CD1c-positive myeloid dendritic cell (primary cell): ENCODE measurements around the gene LRRC47.
"Not testable (repeated sequence)": the region's sequence is repeated elsewhere in the genome, so short reads cannot be mapped to it uniquely, and the experiment has no call there.

ENCODE experiments used
- DNase-seq: peaks from one replicate; pipeline ENCODE4 v3.0.0-alpha.2; 2016; ENCODE audit errors: extremely low spot score

Gene LRRC47

DNA sequence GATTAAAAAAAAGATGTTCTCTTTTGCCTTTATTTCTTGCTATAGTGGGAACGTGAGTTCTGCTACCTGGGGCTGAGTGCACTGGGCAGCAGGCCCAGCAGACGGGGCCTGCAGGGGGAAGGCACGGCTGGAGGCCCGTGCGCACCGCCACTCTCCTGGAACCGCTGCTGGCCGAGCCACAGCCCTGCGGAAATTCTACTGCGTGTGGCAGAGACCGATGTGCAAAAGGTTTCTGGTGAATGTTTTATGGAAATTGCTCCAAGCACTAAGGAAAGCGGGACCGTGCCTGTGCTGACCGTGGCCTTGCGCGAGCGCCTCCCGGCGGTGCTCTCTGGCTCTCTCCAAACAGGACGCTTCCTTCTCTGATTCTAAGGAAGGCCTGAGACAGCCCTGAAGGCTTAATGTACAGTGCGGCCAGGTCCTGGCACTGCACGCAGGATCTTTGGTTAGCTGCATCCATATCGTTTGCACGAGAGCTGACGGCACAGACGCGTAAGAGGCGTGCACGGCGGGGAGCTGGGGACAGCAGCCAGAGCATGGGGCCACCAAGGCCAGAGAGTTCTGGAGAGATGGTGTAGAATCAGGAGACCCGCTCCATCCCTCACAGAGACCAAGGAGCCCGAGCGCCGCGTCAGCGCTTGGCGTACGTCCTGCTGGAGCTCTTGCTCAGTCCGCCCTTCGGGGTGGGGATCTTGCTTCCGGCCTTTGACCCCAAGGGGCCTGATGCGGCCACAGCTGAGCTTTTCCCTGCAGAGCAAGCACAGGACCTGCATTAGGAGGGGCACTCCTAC, 18.7 kb upstream of the LRRC47 start:
- DNase-seq, result no peak

DNA sequence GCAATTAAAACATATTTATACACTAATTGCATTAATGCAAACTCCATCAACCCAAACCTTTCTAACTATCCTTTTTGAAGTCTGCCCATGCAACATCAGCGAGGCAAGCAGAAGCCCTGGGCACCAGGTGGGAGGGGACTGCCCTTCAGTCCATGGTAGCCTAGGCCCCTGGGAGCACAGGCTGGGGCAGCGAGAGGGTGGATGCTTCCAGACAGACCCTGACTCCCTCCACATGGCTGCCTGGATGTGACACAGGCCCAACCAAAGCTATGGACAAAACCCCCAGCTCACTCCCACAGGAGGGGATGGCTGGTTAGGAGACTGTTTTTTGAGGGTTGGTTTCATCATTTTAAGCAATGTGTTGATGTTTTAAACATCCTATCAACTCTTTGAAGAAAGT, 17.8 kb upstream of the LRRC47 start:
- no peak for DNase-seq

- no peak for DNase-seq
Observed at GRCh38 chr1:3811595-3811911, 15.3 kb upstream of the LRRC47 start.

DNA sequence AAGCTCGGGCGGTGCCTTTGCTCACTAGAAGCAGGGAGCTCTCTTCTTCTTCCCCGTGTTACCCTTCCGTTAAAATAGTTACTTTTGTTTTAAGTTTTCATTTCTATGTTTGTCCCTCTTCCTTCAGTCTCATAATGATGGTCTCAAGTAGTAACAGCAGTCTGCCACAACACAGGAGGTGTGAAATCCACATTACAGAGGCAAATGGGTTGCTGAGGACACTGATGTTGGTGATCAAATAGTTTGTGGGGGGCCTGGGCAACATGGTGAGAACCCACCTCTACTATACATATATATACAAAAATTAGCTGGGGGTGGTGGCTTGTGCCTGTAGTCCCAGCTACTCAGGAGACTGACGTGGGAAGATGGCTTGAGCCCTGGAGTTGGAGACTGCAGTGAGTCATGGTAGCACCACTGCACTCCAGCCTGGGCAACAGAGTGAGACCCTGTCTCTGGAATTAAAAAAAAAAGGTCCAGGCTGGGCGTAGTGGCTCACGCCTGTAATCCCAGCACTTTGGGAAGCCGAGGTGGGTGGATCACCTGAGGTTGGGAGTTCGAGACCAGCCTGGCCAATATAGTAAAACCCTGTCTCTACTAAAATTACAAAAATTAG, 14.0 kb upstream of the LRRC47 start:
- DNase-seq, result not testable (repeated sequence)

- no peak for DNase-seq
Observed at GRCh38 chr1:3809680-3810079, 13.4 kb upstream of the LRRC47 start.

DNA sequence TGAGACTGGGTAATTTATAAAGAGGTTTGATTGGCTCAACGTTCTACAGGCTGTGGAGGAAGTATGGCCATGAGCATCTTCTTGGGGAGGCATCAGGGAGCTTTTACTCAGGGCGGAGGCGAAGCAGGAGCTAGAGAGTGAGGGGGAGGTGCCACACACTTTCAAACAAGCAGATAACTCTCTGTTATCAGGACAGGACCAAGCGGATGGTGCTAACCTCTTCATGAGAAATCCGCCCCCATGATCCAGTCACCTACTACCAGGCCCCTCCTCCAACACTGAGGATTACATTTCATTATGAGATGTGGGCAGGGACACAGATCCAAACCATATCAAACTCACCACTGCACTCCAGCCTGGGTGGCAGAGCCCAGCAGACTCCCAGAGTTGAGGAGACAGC, 11.5 kb upstream of the LRRC47 start:
- DNase-seq, result no peak

GRCh38 chr1:3805038-3805437, 8.7 kb upstream of the LRRC47 start:
- DNase-seq, result no peak

DNA sequence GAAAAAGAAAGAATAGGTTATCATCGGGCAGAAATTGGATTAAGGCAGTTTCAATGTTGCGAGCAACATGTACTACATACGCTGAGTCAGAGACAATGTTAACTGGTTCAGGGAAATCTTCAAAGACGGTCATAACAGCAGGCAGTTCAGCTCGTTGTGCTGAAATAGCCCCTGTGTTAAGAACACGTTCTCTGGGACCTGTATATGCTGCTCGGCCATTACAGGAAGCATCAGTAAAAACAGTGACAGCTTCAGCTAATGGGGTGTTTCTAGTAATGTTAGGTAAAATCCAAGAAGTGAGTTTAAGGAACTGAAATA, 8.3 kb upstream of the LRRC47 start:
- DNase-seq, result not testable (repeated sequence)

DNA sequence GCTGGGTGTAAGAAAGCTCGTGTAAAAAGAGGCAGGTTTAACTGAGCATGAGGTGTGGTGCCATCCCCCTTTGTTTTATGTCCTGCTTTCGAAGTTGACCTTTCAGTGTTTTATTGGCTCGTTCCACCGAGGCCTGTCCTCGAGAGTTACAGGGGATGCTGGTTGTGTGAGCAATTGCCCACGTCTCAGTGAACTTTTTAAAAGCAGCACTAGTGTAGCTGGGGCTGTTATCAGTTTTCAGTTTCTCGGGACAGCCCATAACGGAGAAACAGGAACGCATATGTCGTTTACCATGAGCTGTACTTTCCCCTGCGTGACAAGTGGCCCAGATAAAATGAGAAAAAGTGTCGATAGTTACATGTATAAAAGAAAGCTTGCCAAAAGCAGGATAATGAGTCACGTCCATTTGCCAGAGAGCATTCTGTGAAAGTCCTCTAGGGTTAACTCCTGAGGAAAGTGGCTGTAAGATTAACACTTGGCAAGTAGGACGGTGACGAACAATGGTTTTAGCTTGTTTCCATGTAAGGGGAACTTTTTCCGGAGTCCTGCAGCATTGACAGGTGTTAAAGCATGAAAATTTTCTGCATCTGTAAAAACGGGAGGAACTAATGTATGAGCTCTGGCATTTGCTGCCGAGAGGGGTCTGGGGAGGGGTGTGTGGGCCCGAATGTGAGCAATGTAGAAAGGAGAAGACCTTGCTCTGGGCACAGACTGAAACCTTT, 7.8 kb upstream of the LRRC47 start:
- DNase-seq, result no peak

- DNase-seq, result not testable (repeated sequence)
Observed at GRCh38 chr1:3800795-3801194, 4.5 kb upstream of the LRRC47 start.

GRCh38 chr1:3799976-3800685, 3.8 kb upstream of the LRRC47 start:
- no peak for DNase-seq

- no peak for DNase-seq
Observed at GRCh38 chr1:3795453-3796214, 664 bp downstream of the LRRC47 start.

GRCh38 chr1:3790952-3791351, 5.3 kb downstream of the LRRC47 start:
- DNase-seq, result no peak

DNA sequence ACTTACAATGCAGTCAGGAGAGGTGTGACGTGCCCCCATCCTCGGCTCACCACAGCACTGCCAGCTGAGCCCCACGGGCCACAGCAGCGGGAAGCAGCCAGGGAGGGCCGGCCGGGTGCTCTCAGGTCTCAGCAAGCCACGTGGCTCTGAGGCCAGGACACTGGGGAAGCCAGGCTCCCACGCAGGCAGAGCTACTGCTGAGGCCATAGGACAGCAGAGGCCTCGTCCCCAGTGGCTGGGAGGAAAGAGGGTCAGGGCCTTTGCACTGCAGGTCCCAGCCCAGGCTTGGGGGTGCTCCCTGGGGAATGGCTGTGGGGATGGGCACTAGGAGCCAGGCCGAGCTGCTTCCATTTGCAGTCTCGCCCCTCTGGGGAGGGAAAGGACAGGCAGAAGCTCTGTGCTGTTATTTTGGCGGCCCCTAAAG, 5.8 kb downstream of the LRRC47 start:
- DNase-seq, result no peak

- no peak for DNase-seq
Observed at GRCh38 chr1:3789421-3790300, 6.6 kb downstream of the LRRC47 start.

GRCh38 chr1:3788756-3789420, 7.4 kb downstream of the LRRC47 start:
- DNase-seq, result no peak

DNA sequence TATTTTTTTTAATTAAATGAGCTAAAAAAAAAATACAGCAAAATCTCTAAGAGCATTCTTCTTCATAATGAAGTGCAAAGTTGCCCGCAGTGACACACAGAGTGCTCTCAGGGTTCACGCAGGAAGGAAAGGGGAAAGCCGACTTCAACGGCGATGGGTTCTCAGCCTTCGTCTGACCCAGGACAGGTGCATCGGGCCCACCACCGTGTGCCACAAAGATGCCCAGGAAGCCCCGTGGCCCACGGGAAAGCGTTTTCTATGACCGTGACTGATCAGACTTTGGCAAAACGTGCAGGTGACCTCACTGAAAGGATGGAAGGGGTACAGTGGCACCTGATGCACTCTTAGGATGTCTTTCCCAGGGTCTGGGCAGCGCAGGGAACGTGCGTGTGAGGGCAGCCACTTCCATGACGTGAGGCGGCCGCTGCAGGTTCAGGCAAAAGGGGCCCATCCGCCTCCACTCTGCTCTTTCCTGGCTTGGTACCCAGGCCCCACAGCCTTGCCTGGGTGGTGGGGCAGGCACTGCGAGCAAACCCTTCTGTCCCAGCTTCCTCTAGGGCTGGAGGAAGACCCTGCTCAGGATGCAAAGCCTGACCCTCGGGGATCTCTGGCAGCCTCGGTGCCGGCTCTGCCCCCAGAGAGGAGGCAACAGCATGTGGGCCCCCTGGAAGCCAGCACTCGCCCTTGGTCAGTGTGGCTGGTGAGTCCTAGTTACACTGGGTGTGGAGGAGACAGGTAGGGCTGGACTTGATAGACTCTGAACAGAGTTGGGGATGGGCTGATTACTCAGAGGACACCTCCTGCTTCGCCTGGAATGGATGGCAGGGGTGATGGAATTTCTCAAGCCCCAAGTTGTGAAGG, 8.3 kb downstream of the LRRC47 start:
- no peak for DNase-seq

DNA sequence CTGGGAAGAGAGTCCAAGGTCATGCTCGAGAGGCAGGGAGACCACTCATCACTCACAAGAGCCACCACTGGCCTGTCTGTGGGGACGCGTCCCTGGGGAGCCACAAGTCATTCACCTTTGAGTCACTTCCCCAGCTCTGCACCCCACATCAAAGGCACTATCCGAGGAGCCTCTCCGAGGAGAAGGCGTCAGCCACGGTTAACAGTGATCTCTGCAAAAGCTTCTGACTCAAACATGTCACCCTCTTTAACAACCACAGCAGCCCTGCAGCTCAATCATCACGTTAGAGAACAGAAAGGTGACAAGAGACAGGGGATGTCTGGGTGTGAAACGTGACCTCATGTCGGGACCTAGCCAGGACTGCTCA, 9.0 kb downstream of the LRRC47 start:
- peak; percentile 2 for DNase-seq
